ENCODE results near the gene GUCA2B.

Gene GUCA2B

GRCh38 chr1:42192106-42192505 lies 38.9 kb downstream of the GUCA2B start:
- DNase-seq = no peak

GRCh38 chr1:42195841-42196240 lies 42.6 kb downstream of the GUCA2B start:
- no peak for DNase-seq

- DNase-seq = no peak
These were observed 45.0 kb downstream of the GUCA2B start for GRCh38 chr1:42198251-42198650.

GRCh38 chr1:42201986-42202385 lies 48.8 kb downstream of the GUCA2B start:
- no peak for DNase-seq

Measured in CD4-positive, alpha-beta T cell treated with Interferon alpha-2 for 1 hour (primary cell).